Endodermal cell (in vitro differentiated cells): ENCODE results near the gene RPTOR. TPM values are rescaled to one million over a fixed set of nuclear protein-coding genes. Genes with fewer than 3 reads are reported as not detected.
"Not testable (repeated sequence)": the region's sequence is repeated elsewhere in the genome, so short reads cannot be mapped to it uniquely, and the experiment has no call there.

Experiments used
- DNase-seq: peaks from one replicate; pipeline ENCODE4 v3.0.0-alpha.2; 2017
- H3K27ac ChIP-seq: 2 replicates; pipeline ENCODE4 v1.5.1; 2013; ENCODE audit warnings: mild to moderate bottlenecking, low read depth, low read length, moderate library complexity
- H3K27me3 ChIP-seq: 2 replicates; pipeline ENCODE4 v1.6.1; 2013; ENCODE audit warnings: mild to moderate bottlenecking, low read length, moderate library complexity; ENCODE audit not compliant: insufficient read depth, control insufficient read depth, poor library complexity, severe bottlenecking
- H3K36me3 ChIP-seq: 2 replicates; pipeline ENCODE4 v1.7.0; 2013; ENCODE audit warnings: mild to moderate bottlenecking, low read length, moderate library complexity; ENCODE audit not compliant: control insufficient read depth, insufficient read depth
- H3K4me1 ChIP-seq: one replicate; pipeline ENCODE4 v1.7.0; 2013; ENCODE audit warnings: low read length; ENCODE audit not compliant: control insufficient read depth, insufficient read depth
- H3K4me3 ChIP-seq: 2 replicates; pipeline ENCODE4 v1.5.1; 2013; ENCODE audit warnings: mild to moderate bottlenecking, low read length, moderate library complexity
- H3K9ac ChIP-seq: 2 replicates; pipeline ENCODE4 v1.6.1; 2013; ENCODE audit warnings: mild to moderate bottlenecking, low read length, moderate library complexity; ENCODE audit not compliant: poor library complexity, severe bottlenecking; ENCODE audit errors: extremely low read depth
- H3K9me3 ChIP-seq: 2 replicates; pipeline ENCODE4 v1.6.1; 2013; ENCODE audit warnings: mild to moderate bottlenecking, low read length, moderate library complexity; ENCODE audit not compliant: control insufficient read depth
- H3K27ac Mint-ChIP-seq: 2 replicates; pipeline ENCODE4 v1.8.0; 2020; ENCODE audit warnings: mixed read lengths
- H3K27me3 Mint-ChIP-seq: 2 replicates; pipeline ENCODE4 v1.8.0; 2021; ENCODE audit warnings: mild to moderate bottlenecking, mixed read lengths; ENCODE audit not compliant: insufficient read depth
- H3K36me3 Mint-ChIP-seq: 2 replicates; pipeline ENCODE4 v1.8.0; 2020; ENCODE audit warnings: low read depth, mixed read lengths
- H3K4me1 Mint-ChIP-seq: 2 replicates; pipeline ENCODE4 v1.8.0; 2020; ENCODE audit warnings: mixed read lengths
- H3K4me3 Mint-ChIP-seq: 2 replicates; pipeline ENCODE4 v1.8.0; 2020; ENCODE audit warnings: mild to moderate bottlenecking, moderate library complexity, mixed read lengths
- H3K9me3 Mint-ChIP-seq: 2 replicates; pipeline ENCODE4 v1.8.0; 2020; ENCODE audit warnings: mild to moderate bottlenecking, mixed read lengths
- CTCF ChIP-seq: fragments of 200-600 bp; sonication (generic); conservative IDR thresholded peaks from 2 replicates; pipeline ENCODE4 v1.5.0; 2021; ENCODE audit warnings: antibody characterized with exemption, mild to moderate bottlenecking
- WGBS, 2 experiments: methylation state at CpG; one replicate each; pipeline versions ENCODE4 v1.1.5 to v1.1.7; 2013; ENCODE audit warnings: missing lambda C conversion rate in 2 of 2, mixed read lengths in 1 of 2; ENCODE audit not compliant: insufficient coverage in 1 of 2, insufficient read length in 1 of 2; 5-methylcytosine and 5-hydroxymethylcytosine counted together
- total RNA-seq, 2 donors: library from RNA; stranded (reverse); fragmentation: NEBNext Ultra II Directional in 1 of 2; extraction: Animal tissue kit (Norgen Biotek cat#: 25700) in 1 of 2; gene quantifications; 2 replicates in 1 of 2; 3 replicates in 1 of 2; pipeline ENCODE4 v1.2.1, GENCODE V29; 2021

RPTOR gene
- total RNA-seq, 2 donors from 2014 or later = 45.1 to 53.4 TPM

GRCh38 chr17:80574496-80574895 lies 29.9 kb downstream of the RPTOR start:
- Mint-ChIP-seq H3K27ac (no peak overlapping the region), H3K4me1 (no peaks in the 10 kb centered on the region), H3K36me3 (peaks cover 7% of the 10 kb centered on the region), H3K9me3 (no peaks in the 10 kb centered on the region), H3K4me3 (no peak overlapping the region), H3K27me3 (no peaks in the 10 kb centered on the region)
- H3K9me3 ChIP-seq = no peaks in the 10 kb centered on the region
- no peak for DNase-seq
- no peaks in the 10 kb centered on the region for H3K27me3 ChIP-seq
- 94 to 100% methylated on average over 1 to 3 of the region's 4 CpGs for WGBS, 2 experiments
- no peak for TF ChIP-seq CTCF
- no peaks in the 10 kb centered on the region for H3K36me3 ChIP-seq
- no peak overlapping the region for H3K4me3 ChIP-seq
- no peaks in the 10 kb centered on the region for H3K4me1 ChIP-seq
- H3K9ac ChIP-seq = no peak overlapping the region
- no peak overlapping the region for H3K27ac ChIP-seq

GRCh38 chr17:80575057-80575875 lies 30.6 kb downstream of the RPTOR start:
- Mint-ChIP-seq H3K4me1 (no peaks in the 10 kb centered on the region), H3K9me3 (no peaks in the 10 kb centered on the region), H3K27ac (no peak overlapping the region), H3K4me3 (no peak overlapping the region), H3K27me3 (no peaks in the 10 kb centered on the region), H3K36me3 (peaks cover 7% of the 10 kb centered on the region)
- Histone ChIP-seq H3K9me3 (no peaks in the 10 kb centered on the region), H3K27ac (no peak overlapping the region), H3K9ac (no peak overlapping the region), H3K4me1 (no peaks in the 10 kb centered on the region), H3K36me3 (no peaks in the 10 kb centered on the region), H3K27me3 (no peaks in the 10 kb centered on the region), H3K4me3 (no peak overlapping the region)
- WGBS, 2 experiments = 10 to 26% methylated on average over 12 to 17 of the region's 17 CpGs
- TF ChIP-seq CTCF = peak; percentile 100
- DNase-seq = peak; percentile 98

- no peak for DNase-seq
- H3K27me3 Mint-ChIP-seq = no peaks in the 10 kb centered on the region
- WGBS, 2 experiments = 94% methylated on average over 12 to 14 of the region's 14 CpGs
- H3K9me3 Mint-ChIP-seq = no peaks in the 10 kb centered on the region
- Histone ChIP-seq H3K36me3 (peaks cover 5% of the 10 kb centered on the region), H3K4me3 (no peak overlapping the region), H3K27ac (no peak overlapping the region), H3K9ac (no peak overlapping the region), H3K27me3 (no peaks in the 10 kb centered on the region), H3K4me1 (no peaks in the 10 kb centered on the region), H3K9me3 (no peaks in the 10 kb centered on the region)
- H3K27ac Mint-ChIP-seq = no peak overlapping the region
- H3K36me3 Mint-ChIP-seq = peaks cover 7% of the 10 kb centered on the region
- H3K4me3 Mint-ChIP-seq = no peak overlapping the region
- no peak for TF ChIP-seq CTCF
- H3K4me1 Mint-ChIP-seq = no peaks in the 10 kb centered on the region
Observed at GRCh38 chr17:80577876-80578570, 33.4 kb downstream of the RPTOR start.

GRCh38 chr17:80578668-80579388 lies 34.2 kb downstream of the RPTOR start:
- H3K4me3 Mint-ChIP-seq, H3K9me3 ChIP-seq, H3K27ac Mint-ChIP-seq, H3K27me3 ChIP-seq, DNase-seq, H3K27me3 Mint-ChIP-seq, H3K36me3 ChIP-seq, H3K4me1 Mint-ChIP-seq, H3K27ac ChIP-seq, H3K36me3 Mint-ChIP-seq, H3K4me1 ChIP-seq, H3K9me3 Mint-ChIP-seq, H3K4me3 ChIP-seq, H3K9ac ChIP-seq: not testable (repeated sequence)
- WGBS, 2 experiments = 94 to 95% methylated on average over 7 to 14 of the region's 15 CpGs
